Thoracic aorta (tissue), 2 donors: ENCODE measurements around the gene LYPLAL1. TPM values are rescaled to one million over a fixed set of nuclear protein-coding genes. Genes with fewer than 3 reads are reported as not detected.

Experiments used
- ATAC-seq: fragments of 150-250 bp; one replicate; pipeline ENCODE4 v1.8.0; 2017; ENCODE audit warnings: low read depth; ENCODE audit not compliant: insufficient number of reproducible peaks, low FRiP score
- DNase-seq: peaks from one replicate; pipeline ENCODE4 v3.0.0-alpha.2; 2020; ENCODE audit warnings: low spot score
- H3K27ac ChIP-seq, 2 donors: fragments of 200-600 bp; sonication (generic); 1 replicate in 1 of 2; 2 replicates in 1 of 2; pipeline ENCODE4 v1.5.1; 2016; ENCODE audit warnings: mild to moderate bottlenecking in 2 of 2, moderate library complexity in 2 of 2
- H3K27me3 ChIP-seq: fragments of 200-600 bp; sonication (generic); replicated peaks from 2 replicates; pipeline ENCODE4 v1.6.0; 2016; ENCODE audit warnings: mild to moderate bottlenecking; ENCODE audit not compliant: insufficient read depth
- H3K36me3 ChIP-seq: fragments of 200-600 bp; sonication (generic); one replicate; pipeline ENCODE4 v1.5.1; 2016
- H3K4me1 ChIP-seq, 2 donors: fragments of 200-600 bp; sonication (generic); 1 replicate in 1 of 2; 2 replicates in 1 of 2; pipeline versions ENCODE4 v1.5.1 to v1.6.0; 2016; ENCODE audit warnings: low read depth in 2 of 2, mild to moderate bottlenecking in 1 of 2; ENCODE audit not compliant: control insufficient read depth in 1 of 2
- H3K4me3 ChIP-seq: fragments of 200-600 bp; sonication (generic); 2 replicates; pipeline ENCODE4 v1.5.1; 2016; ENCODE audit warnings: mild to moderate bottlenecking
- H3K9me3 ChIP-seq: fragments of 200-600 bp; sonication (generic); 2 replicates; pipeline ENCODE4 v1.5.1; 2016
- CTCF ChIP-seq: fragments of 200-600 bp; sonication (generic); IDR thresholded peaks from one replicate; pipeline ENCODE4 v1.5.1; 2019; ENCODE audit warnings: antibody characterized with exemption
- total RNA-seq, 2 donors: library from RNA; depleted of rRNA; stranded (reverse); fragments of >200 nt; gene quantifications; one replicate each; pipeline versions ENCODE4 v1.1.0 to v1.2.3, GENCODE V29; 2016

Gene LYPLAL1
- 10 to 100 TPM; 23.2 to 24.8 TPM for total RNA-seq

GRCh38 chr1:219173758-219174459 lies at the start of gene LYPLAL1:
Gene LYPLAL1, plus strand, starts transcription at chr1:219173878. Its CDS starts 13 bp downstream, at chr1:219173891.
- peak within 1 kb of the TSS; percentile 82 to 87 for H3K27ac ChIP-seq
- H3K4me1 ChIP-seq, result peaks cover 9 to 33% of the 10 kb centered on the region in 2 donors
- TF ChIP-seq CTCF, result no peak
- H3K9me3 ChIP-seq, result no peaks in the 10 kb centered on the region
- no peaks in the 10 kb centered on the region for H3K27me3 ChIP-seq
- H3K36me3 ChIP-seq, result no peaks in the 10 kb centered on the region
- peak within 1 kb of the TSS; percentile 72 for H3K4me3 ChIP-seq
- DNase-seq (peak; percentile 29), ATAC-seq (peak; percentile 80)

GRCh38 chr1:219124163-219124562 lies 49.5 kb upstream of the LYPLAL1 start:
- ATAC-seq, result no peak

GRCh38 chr1:219125342-219125741 lies 48.3 kb upstream of the LYPLAL1 start:
- H3K27ac ChIP-seq, result peak overlapping the region; percentile 12 to 62
- no peak for TF ChIP-seq CTCF
- no peaks in the 10 kb centered on the region for H3K9me3 ChIP-seq
- no peak for DNase-seq
- no peak overlapping the region for H3K4me3 ChIP-seq
- H3K36me3 ChIP-seq, result no peaks in the 10 kb centered on the region
- H3K4me1 ChIP-seq, result peaks cover 17 to 53% of the 10 kb centered on the region in 2 donors
- no peak for ATAC-seq
- no peaks in the 10 kb centered on the region for H3K27me3 ChIP-seq

More at GRCh38 chr1:219124163-219124562, 49.5 kb upstream of the LYPLAL1 start:
- Histone ChIP-seq H3K27me3 (no peaks in the 10 kb centered on the region), H3K27ac (no peak overlapping the region), H3K9me3 (no peaks in the 10 kb centered on the region), H3K4me3 (no peak overlapping the region), H3K36me3 (no peaks in the 10 kb centered on the region), H3K4me1 (peaks cover 17 to 53% of the 10 kb centered on the region in 2 donors)
- DNase-seq, result no peak
- no peak for TF ChIP-seq CTCF

- peak overlapping the region; percentile 26 for H3K4me3 ChIP-seq
- TF ChIP-seq CTCF, result no peak
- ATAC-seq, result no peak
Measured at GRCh38 chr1:219126377-219126776, 47.3 kb upstream of the LYPLAL1 start.

GRCh38 chr1:219128957-219129356 lies 44.7 kb upstream of the LYPLAL1 start:
- Histone ChIP-seq H3K36me3 (no peaks in the 10 kb centered on the region), H3K9me3 (no peaks in the 10 kb centered on the region), H3K4me1 (peaks cover 10 to 28% of the 10 kb centered on the region in 2 donors), H3K27ac (no peak overlapping the region), H3K4me3 (no peak overlapping the region), H3K27me3 (no peaks in the 10 kb centered on the region)
- DNase-seq (no peak), ATAC-seq (no peak)
- no peak for TF ChIP-seq CTCF

More at GRCh38 chr1:219126377-219126776, 47.3 kb upstream of the LYPLAL1 start:
- Histone ChIP-seq H3K27me3 (no peaks in the 10 kb centered on the region), H3K4me1 (peaks cover 17 to 42% of the 10 kb centered on the region in 2 donors), H3K36me3 (no peaks in the 10 kb centered on the region), H3K27ac (peak overlapping the region; percentile 6 to 62), H3K9me3 (no peaks in the 10 kb centered on the region)
- DNase-seq, result no peak
